IPS-18c (cell line): ENCODE data around the gene CTSG.
"Not testable (repeated sequence)": the region's sequence is repeated elsewhere in the genome, so short reads cannot be mapped to it uniquely, and the experiment has no call there.

Experiments used
- H3K4me3 ChIP-seq: 2 replicates; pipeline ENCODE4 v1.7.0; 2013; ENCODE audit warnings: low read depth, mild to moderate bottlenecking, low read length, moderate library complexity; ENCODE audit not compliant: insufficient read depth
- H3K9me3 ChIP-seq: one replicate; pipeline ENCODE4 v1.6.1; 2013; ENCODE audit warnings: mild to moderate bottlenecking, low read length, moderate library complexity; ENCODE audit not compliant: control insufficient read depth, insufficient read depth

CTSG gene

GRCh38 chr14:24565766-24566165 lies 10.3 kb downstream of the CTSG start:
- H3K9me3 ChIP-seq: peaks cover 3% of the 10 kb centered on the region
- no peak overlapping the region for H3K4me3 ChIP-seq

DNA sequence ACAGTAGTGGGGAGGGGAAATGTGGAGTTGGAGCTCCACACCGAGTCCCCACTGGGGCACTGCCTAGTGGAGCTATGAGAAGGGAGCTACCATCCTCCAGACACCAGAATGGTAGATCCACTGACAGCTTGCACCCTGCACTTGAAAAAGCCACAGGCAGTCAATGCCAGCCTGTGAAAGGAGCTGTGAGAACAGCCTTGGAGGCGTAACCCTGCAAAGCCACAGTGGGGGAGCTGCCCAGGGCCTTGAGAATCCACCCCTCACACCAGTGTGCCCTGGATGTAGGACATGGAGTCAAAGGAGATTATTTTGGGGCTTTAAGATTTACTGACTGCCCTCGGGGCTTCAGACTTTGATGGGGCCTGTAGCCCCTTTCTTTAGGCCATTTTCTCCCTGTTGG lies 12.5 kb downstream of the CTSG start:
- no peak overlapping the region for H3K4me3 ChIP-seq
- H3K9me3 ChIP-seq: peaks cover 3% of the 10 kb centered on the region

DNA sequence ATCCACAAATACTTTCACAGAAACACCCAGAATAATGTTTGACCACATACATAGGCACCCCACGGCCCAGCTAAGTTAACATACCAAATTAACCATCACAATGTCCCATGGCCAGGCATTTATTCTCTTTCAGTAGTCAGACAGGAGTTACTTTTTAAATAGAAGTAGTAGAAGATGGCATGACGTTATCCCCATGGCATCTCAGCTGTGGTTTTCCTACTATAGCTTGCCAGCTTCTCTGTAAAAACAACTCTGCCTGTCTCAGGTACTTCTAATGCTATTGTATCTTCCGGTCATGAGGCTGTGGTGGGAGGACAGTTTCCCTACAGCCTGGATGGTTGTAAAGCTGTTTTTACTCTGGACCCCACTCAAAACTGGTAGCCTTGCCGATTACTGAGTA lies 19.3 kb downstream of the CTSG start:
- no peaks in the 10 kb centered on the region for H3K9me3 ChIP-seq
- H3K4me3 ChIP-seq: no peak overlapping the region

GRCh38 chr14:24549064-24549463 lies 27.0 kb downstream of the CTSG start:
- not testable (repeated sequence) for H3K4me3 ChIP-seq, H3K9me3 ChIP-seq

DNA sequence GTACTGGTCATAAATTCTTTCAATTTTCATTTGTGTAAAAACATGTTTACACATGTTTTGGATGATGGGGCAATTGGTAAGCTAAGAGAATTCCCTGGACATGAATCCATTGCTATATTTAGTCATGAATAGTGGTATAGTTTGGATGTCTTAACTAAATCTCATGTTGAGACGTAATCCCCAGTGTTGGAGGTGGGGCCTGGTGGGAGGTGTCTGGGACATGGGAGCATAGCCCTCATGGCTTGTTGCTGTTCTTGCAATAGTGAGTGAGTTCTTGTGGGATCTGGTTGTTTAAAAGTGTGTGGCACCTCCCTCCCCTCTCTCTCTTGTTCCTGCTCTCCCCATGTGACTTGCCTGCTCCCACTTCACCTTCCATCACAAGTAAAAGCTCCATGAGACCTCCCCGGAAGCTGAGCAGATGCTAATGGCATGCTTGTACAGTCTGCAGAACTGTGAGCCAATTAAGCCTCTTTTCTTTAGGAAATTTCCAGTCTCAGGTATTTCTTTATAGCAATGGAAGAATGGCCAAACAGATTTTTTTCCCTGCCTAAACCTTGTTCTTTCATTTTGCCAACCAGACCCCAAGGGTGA lies 33.6 kb downstream of the CTSG start:
- Histone ChIP-seq H3K9me3 (peaks cover 4% of the 10 kb centered on the region), H3K4me3 (no peak overlapping the region)

DNA sequence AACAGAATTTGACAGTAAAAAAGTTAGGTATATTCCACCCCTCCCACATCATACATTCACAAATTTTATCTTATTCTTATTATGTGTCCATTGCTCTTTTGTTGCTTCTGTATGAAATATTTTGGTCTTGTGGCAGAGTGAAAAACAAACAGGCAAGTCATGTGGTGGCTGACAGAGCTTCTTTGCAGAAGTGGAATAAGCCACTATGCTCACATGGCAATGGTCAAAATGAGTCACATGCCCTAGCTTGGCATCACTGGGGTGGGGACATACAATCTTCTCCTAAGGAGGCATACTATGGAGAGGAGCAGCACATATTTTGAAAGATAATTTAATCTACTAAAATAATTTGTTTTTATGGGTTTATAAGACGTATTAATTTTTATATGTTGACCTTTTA lies 40.3 kb downstream of the CTSG start:
- Histone ChIP-seq H3K4me3 (no peak overlapping the region), H3K9me3 (no peaks in the 10 kb centered on the region)

DNA sequence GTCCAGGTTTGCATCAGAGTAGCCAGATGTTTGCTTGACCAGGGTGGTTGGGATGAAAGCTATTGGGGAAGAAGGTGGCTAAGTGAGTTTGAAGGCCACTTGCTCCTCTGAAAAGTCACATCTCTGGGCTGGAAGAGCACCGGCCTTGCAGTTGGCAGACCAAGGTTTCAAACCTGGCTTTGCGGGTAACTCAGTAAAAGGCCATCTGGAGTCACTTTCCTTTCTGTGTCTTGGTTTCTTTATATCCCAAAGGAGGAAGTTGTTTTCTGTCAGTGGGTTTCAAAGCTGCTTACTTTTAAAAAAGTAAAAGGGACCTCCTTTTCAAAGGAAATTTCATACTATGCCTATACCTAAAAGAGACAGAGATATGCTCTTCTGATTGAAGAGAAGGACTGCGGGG lies 41.8 kb downstream of the CTSG start:
- Histone ChIP-seq H3K4me3 (no peak overlapping the region), H3K9me3 (no peaks in the 10 kb centered on the region)

- not testable (repeated sequence) for H3K9me3 ChIP-seq, H3K4me3 ChIP-seq
Observed at GRCh38 chr14:24525877-24526620, 50.0 kb downstream of the CTSG start.
